HG02943 (cell line): ENCODE results near the gene MACROD2.

Experiments
- ATAC-seq: cut with Tn5 transposase; IDR thresholded peaks from one replicate; pipeline ENCODE4 v1.9.1; 2021; ENCODE audit warnings: mild to moderate bottlenecking, low read depth, moderate library complexity; ENCODE audit not compliant: unreplicated experiment

The MACROD2 gene

GRCh38 chr20:14616003-14616402 is 620.7 kb downstream of the MACROD2 start:
- ATAC-seq: no peak

DNA sequence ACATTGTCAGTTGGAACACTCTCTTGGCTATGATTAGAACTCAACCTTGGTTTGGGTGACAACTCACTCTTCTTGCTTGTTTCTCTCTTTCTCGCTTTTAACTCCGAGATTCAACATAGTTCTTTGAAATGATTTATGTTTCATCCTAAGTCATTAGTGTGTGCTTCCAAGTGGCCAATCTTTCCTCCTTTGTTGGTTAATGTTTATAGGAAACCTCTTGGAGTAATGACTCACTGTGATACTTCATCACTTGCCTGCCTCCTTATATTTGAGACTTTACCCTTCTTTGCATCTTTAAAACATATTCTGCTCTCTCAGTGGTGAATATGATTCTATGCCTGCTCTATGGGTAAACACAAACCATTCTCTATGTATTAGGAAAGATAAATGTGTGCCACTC is 621.8 kb downstream of the MACROD2 start:
- no peak for ATAC-seq

- ATAC-seq: no peak
These were observed 624.1 kb downstream of the MACROD2 start for GRCh38 chr20:14619411-14619810.

GRCh38 chr20:14622796-14623195 is 627.5 kb downstream of the MACROD2 start:
- ATAC-seq: no peak

- ATAC-seq: no peak
These were observed 635.7 kb downstream of the MACROD2 start for GRCh38 chr20:14631011-14631410.

DNA sequence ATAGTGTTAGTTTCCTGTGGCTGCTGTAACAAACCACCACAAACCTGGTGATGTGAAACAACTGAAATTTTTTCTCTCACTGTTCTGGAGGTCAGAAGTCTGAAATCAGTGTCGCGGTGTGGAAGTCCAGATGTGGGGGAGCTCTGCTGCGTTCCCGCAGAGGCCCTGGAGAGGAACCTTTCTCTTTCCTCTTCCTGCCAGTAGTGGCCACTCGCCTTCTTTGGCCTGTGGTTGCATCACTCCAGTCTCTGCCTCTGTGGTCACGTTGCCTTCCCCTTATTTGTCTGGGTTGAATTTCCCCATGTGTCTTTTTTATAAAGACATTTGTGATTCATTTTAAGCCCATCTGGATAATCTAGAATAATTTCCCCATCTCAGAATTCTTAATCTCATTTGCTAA is 637.6 kb downstream of the MACROD2 start:
- ATAC-seq: no peak

DNA sequence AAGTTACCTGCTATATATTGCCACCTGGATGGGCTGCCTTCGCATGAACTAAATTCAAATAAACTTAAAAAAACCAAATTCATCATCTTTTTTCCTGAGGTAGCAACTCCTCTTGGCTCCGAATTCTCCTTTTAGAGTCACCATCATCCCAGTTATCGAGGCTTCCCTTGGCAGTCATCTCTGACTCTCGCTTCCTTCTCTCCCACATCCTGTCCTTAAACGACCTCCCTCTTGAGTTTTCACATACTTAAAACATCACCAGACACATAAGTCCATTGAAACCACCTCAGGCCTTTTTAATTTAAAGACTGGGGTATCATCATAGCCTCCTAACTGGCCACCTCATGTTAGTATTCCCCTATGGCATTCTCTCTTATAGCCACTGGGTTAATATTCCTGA is 638.2 kb downstream of the MACROD2 start:
- ATAC-seq: no peak

DNA sequence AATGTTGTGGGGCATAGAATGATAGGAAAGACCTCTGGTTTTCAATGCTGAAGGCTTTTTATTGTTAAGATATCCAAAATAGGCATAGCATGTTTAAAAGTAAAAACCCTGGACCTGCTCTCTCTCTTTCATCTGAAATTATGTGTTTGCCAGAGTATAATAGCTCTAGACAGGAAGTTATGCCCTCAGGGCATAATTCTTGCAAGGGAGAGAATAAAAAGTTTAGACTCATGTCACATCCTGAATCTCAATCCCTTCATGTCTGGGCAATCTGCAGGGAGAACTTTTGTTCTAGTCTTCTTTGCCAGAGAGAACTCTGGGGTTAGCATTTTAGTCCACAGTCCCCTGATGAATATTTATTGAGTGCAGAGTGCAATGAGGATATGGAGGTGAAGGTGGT is 639.3 kb downstream of the MACROD2 start:
- ATAC-seq: no peak

- no peak for ATAC-seq
These were observed 642.1 kb downstream of the MACROD2 start for GRCh38 chr20:14637441-14637840.

DNA sequence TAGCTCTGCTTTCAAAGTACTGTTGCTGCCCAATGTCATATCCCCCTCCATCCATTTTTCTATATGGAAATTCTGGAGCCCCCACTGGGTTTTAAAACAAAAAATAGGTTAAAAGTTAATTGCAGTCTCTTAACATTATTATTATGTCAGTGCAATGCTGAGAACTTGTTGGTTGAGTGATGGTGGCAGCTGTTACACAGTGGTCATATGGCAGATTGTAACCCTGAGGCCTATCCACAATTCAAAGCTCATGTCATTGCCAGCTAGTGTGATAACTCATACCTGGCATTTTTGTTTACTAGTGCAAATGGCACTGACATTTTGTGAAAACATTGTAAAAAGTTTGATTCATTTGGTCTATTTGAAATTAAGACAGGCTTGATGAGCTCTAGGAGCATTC is 647.8 kb downstream of the MACROD2 start:
- ATAC-seq: no peak

- no peak for ATAC-seq
These were observed 648.2 kb downstream of the MACROD2 start for GRCh38 chr20:14643556-14643955.

GRCh38 chr20:14644306-14645097 is 649.2 kb downstream of the MACROD2 start:
- no peak for ATAC-seq

DNA sequence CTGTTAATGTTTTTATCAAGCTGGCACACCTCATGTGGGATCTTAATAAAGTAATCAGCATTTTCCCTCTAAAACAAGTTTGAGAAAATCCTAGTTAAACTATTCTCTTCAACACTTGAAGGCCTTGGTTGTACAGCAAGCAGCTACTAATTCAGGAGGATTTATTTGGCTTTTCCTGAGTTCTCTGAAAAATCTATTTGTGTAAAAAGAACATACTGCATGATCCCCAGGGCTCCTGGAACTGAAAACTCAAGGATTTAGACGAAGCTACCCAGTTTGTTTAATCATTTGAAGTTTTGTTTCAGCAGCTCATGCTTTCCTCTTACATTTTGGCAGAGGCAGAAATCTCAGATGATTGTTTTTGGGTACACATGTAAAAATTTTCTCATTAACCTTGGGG is 651.7 kb downstream of the MACROD2 start:
- no peak for ATAC-seq

- ATAC-seq: no peak
These were observed 654.3 kb downstream of the MACROD2 start for GRCh38 chr20:14649662-14650061.

DNA sequence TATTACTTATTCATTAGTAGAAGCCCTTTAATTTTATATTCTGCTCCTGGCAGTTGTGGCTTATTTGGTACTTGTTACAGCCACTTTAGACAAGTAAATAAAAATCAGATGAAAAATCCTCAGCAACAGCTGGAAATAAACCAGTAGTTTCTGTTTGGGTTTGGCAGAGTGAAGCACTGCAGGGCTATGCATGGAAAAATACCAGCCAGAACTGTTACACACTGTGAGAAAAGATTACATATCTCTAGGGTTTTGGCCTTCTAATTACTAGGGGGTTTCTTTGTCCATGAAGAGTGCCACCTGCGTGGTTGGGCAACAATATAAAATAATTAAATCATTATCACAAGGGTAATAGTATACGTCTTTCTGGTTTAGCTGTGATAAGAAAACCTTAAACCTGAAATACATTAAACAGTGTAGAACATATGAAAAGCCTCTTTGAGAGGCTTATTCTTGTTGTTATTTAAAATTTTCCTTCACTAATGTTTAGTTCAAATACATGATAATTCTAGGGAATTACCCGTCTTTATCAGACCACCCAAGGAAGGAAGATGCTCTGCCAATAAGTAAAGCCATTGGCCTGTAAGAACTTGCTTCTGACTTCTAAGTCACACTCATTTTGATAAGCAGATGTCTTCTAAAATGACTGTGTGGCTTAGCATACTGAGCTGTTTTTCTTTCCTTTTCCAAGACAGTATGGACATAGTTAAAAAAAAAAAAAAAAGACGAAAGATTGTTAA is 662.1 kb downstream of the MACROD2 start:
- ATAC-seq: no peak

DNA sequence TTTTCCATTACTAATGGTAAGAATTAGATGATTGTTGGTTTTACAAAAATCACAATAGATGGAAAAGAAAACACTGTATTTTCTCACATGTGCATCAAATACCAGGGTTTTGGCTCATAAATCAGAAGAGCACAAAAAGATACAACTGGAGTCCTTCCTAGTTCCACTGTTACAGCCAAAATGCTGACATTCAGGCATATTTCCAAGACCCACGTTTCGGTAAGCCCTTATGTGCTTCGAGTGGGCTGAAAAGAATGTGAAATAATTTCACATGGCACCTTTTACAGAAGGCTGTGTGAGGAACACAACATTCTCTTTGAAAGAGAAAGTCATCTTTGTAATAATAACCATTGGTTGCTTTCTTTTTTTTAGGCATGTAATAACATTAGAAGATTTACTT is 668.8 kb downstream of the MACROD2 start:
- no peak for ATAC-seq

DNA sequence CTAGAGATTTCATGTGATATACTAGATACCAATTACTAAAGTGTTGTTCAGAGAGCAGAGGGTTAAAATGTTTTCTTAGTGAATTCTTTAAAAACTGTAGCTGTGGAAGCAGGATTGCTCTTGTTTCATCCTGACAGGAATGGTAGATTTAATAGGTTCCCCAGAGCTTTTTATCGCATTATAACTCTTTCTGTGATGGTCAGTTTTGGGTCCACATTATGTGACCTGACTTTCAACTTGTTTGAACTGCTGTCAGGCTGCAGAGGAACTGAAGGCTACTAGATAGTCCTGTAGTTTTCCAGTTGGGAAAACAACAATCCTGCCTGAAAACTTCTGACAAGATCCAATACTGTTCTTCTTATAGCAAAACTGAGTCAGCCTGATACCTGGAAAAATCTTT is 671.4 kb downstream of the MACROD2 start:
- no peak for ATAC-seq

DNA sequence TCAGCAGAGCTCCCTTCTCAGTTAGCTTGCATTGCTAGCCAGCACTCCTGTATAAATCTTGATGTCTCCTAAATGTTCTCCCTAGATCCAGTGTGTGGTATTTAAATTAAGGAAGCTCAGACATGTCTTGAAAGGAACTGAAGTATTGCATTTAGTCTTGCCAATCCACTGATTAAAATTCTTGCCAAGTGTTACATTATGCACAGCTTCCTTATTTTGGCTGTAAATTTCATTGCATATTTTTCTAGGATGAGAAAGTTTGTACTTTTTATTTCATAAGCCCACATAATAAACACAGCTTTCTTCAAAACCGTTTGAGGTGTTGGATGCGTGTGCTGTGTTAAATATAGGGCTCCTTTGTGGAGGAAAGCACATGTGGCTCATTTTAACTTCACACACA is 671.9 kb downstream of the MACROD2 start:
- no peak for ATAC-seq

GRCh38 chr20:14672066-14672465 is 676.8 kb downstream of the MACROD2 start:
- ATAC-seq: no peak

DNA sequence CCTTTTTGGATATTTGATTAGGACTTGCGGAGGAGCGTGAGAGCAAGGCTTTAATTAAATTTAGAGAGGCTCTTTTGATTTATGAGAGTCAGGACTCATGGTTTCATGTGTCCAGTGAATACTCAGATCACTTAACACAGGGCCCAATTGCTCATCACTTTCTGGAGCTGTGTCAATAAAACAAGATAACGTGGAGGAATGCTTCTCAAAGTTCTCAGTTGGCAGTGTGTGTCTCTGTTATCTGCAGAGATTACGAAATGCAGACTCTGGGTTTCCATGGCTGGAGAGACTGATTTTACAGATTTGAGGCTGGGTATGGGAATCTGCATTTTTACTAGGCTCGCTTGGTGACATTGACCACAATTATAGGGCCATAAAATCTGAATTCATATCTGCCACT is 677.8 kb downstream of the MACROD2 start:
- no peak for ATAC-seq

DNA sequence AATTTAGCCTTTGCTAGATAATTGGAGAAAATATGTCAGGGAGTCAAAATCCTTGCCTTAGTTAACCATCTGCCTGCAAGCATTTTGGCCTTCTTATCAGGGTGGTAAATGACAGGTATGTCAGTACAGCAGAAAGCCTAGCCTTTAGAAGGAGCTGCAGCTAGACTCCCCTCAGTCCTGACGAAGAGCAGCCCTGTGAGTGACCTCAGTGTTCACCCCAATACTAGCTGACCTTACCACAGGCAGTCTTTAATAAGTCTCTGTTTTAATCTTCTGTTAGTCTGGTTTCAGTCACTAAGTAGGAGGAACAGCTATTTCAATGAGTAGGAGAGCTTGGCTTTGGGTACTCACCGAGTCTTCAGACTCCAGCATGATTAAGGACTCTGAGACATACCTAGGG is 682.1 kb downstream of the MACROD2 start:
- ATAC-seq: no peak

- ATAC-seq: no peak
These were observed 689.9 kb downstream of the MACROD2 start for GRCh38 chr20:14685183-14685582.
